ENCODE results near the gene QRICH1. TPM values are rescaled to one million over a fixed set of nuclear protein-coding genes. Genes with fewer than 3 reads are reported as not detected.

QRICH1 gene
- 138 and 152 TPM in 2 replicates for total RNA-seq

GRCh38 chr3:49093853-49094767 is at the start of gene QRICH1:
Gene QRICH1 (minus strand): TSS chr3:49094071. CDS start chr3:49077017, 17,054 bp downstream.
- DNase-seq = peak; percentile 99
- H3K9me3 Mint-ChIP-seq = no peaks in the 10 kb centered on the region
- peaks cover 35% of the 10 kb centered on the region for H3K36me3 Mint-ChIP-seq (ENCODE audit: low read depth)
- intact Hi-C loops (cut with micrococcal nuclease) = loop anchor here (1.0 to 5.0 kb wide), 16 partner anchors 10 to 459 kb away; partner anchors contain the start of genes ARIH2, CCDC71, DAG1 and GPX1
- H3K27me3 Mint-ChIP-seq = no peaks in the 10 kb centered on the region
- H3K27ac Mint-ChIP-seq = peak within 1 kb of the TSS; percentile 97
- H3K4me1 Mint-ChIP-seq = peaks cover 17% of the 10 kb centered on the region
- H3K4me3 Mint-ChIP-seq = peak within 1 kb of the TSS; percentile 96

- Mint-ChIP-seq H3K36me3 (ENCODE audit: low read depth) (no peaks in the 10 kb centered on the region), H3K9me3 (no peaks in the 10 kb centered on the region), H3K27ac (no peak overlapping the region), H3K27me3 (peaks cover 2% of the 10 kb centered on the region), H3K4me1 (peaks cover 5% of the 10 kb centered on the region), H3K4me3 (no peak overlapping the region)
- no peak for DNase-seq
- intact Hi-C loops (cut with micrococcal nuclease) = no loop called here
Measured at GRCh38 chr3:49140080-49140479, 46.2 kb upstream of the QRICH1 start.

GRCh38 chr3:49135499-49135898 is 41.6 kb upstream of the QRICH1 start:
- Mint-ChIP-seq H3K27me3 (peaks cover 2% of the 10 kb centered on the region), H3K27ac (no peak overlapping the region), H3K4me1 (peaks cover 4% of the 10 kb centered on the region), H3K9me3 (no peaks in the 10 kb centered on the region), H3K4me3 (no peak overlapping the region), H3K36me3 (ENCODE audit: low read depth) (no peaks in the 10 kb centered on the region)
- no peak for DNase-seq
- intact Hi-C loops (cut with micrococcal nuclease) = no loop called here

GRCh38 chr3:49134471-49135265 is 40.8 kb upstream of the QRICH1 start:
- Mint-ChIP-seq H3K36me3 (ENCODE audit: low read depth) (no peaks in the 10 kb centered on the region), H3K27me3 (peaks cover 2% of the 10 kb centered on the region)

GRCh38 chr3:49133226-49133951 is 39.5 kb upstream of the QRICH1 start:
- H3K9me3 Mint-ChIP-seq = no peaks in the 10 kb centered on the region

More at GRCh38 chr3:49134471-49135265, 40.8 kb upstream of the QRICH1 start:
- Mint-ChIP-seq H3K9me3 (no peaks in the 10 kb centered on the region), H3K27ac (no peak overlapping the region), H3K4me1 (peaks cover 3% of the 10 kb centered on the region), H3K4me3 (no peak overlapping the region)
- intact Hi-C loops (cut with micrococcal nuclease) = no loop called here
- DNase-seq = no peak

GRCh38 chr3:49132437-49133225 is 38.8 kb upstream of the QRICH1 start, which contains the start of gene LAMB2:
Gene LAMB2 (minus strand): TSS chr3:49133050. CDS start chr3:49132867, 183 bp downstream.
- Mint-ChIP-seq H3K27me3 (peaks cover 2% of the 10 kb centered on the region), H3K27ac (no peak within 1 kb of the TSS)
- intact Hi-C loops (cut with micrococcal nuclease) = no loop called here

More at GRCh38 chr3:49133226-49133951, 39.5 kb upstream of the QRICH1 start:
- peaks cover 3% of the 10 kb centered on the region for H3K4me1 Mint-ChIP-seq
- H3K27ac Mint-ChIP-seq = no peak overlapping the region
- no peak overlapping the region for H3K4me3 Mint-ChIP-seq
- intact Hi-C loops (cut with micrococcal nuclease) = no loop called here
- H3K36me3 Mint-ChIP-seq (ENCODE audit: low read depth) = no peaks in the 10 kb centered on the region
- peaks cover 2% of the 10 kb centered on the region for H3K27me3 Mint-ChIP-seq
- no peak for DNase-seq

GRCh38 chr3:49132073-49132436 is 38.2 kb upstream of the QRICH1 start:
- intact Hi-C loops (cut with micrococcal nuclease) = no loop called here
- H3K27ac Mint-ChIP-seq = no peak overlapping the region
- H3K4me1 Mint-ChIP-seq = peaks cover 3% of the 10 kb centered on the region
- H3K4me3 Mint-ChIP-seq = no peak overlapping the region
- no peak for DNase-seq
- H3K27me3 Mint-ChIP-seq = no peaks in the 10 kb centered on the region
- H3K9me3 Mint-ChIP-seq = no peaks in the 10 kb centered on the region
- no peaks in the 10 kb centered on the region for H3K36me3 Mint-ChIP-seq (ENCODE audit: low read depth)

More at GRCh38 chr3:49132437-49133225, 38.8 kb upstream of the QRICH1 start, which contains the start of gene LAMB2:
- no peaks in the 10 kb centered on the region for H3K9me3 Mint-ChIP-seq
- H3K4me3 Mint-ChIP-seq = no peak within 1 kb of the TSS
- no peak for DNase-seq
- no peaks in the 10 kb centered on the region for H3K36me3 Mint-ChIP-seq (ENCODE audit: low read depth)
- peaks cover 3% of the 10 kb centered on the region for H3K4me1 Mint-ChIP-seq

- Mint-ChIP-seq H3K4me1 (peaks cover 3% of the 10 kb centered on the region), H3K9me3 (no peaks in the 10 kb centered on the region), H3K27me3 (no peaks in the 10 kb centered on the region), H3K4me3 (no peak overlapping the region), H3K36me3 (ENCODE audit: low read depth) (no peaks in the 10 kb centered on the region), H3K27ac (no peak overlapping the region)
- no peak for DNase-seq
- intact Hi-C loops (cut with micrococcal nuclease) = no loop called here
Measured at GRCh38 chr3:49131576-49131975, 37.7 kb upstream of the QRICH1 start.

- DNase-seq = no peak
- Mint-ChIP-seq H3K9me3 (no peaks in the 10 kb centered on the region), H3K4me3 (no peak overlapping the region), H3K27ac (no peak overlapping the region), H3K36me3 (ENCODE audit: low read depth) (no peaks in the 10 kb centered on the region), H3K4me1 (peaks cover 3% of the 10 kb centered on the region), H3K27me3 (no peaks in the 10 kb centered on the region)
- intact Hi-C loops (cut with micrococcal nuclease) = no loop called here
Measured at GRCh38 chr3:49131040-49131439, 37.2 kb upstream of the QRICH1 start.

- Mint-ChIP-seq H3K27ac (no peak overlapping the region), H3K27me3 (no peaks in the 10 kb centered on the region), H3K36me3 (ENCODE audit: low read depth) (no peaks in the 10 kb centered on the region), H3K4me1 (peaks cover 4% of the 10 kb centered on the region), H3K9me3 (no peaks in the 10 kb centered on the region), H3K4me3 (no peak overlapping the region)
- DNase-seq = no peak
- intact Hi-C loops (cut with micrococcal nuclease) = no loop called here
Measured at GRCh38 chr3:49124991-49125670, 31.3 kb upstream of the QRICH1 start.

GRCh38 chr3:49124203-49124602 is 30.3 kb upstream of the QRICH1 start:
- no peaks in the 10 kb centered on the region for H3K9me3 Mint-ChIP-seq
- H3K36me3 Mint-ChIP-seq (ENCODE audit: low read depth) = no peaks in the 10 kb centered on the region
- H3K27ac Mint-ChIP-seq = no peak overlapping the region
- H3K4me3 Mint-ChIP-seq = no peak overlapping the region
- intact Hi-C loops (cut with micrococcal nuclease) = no loop called here
- DNase-seq = no peak
- peaks cover 8% of the 10 kb centered on the region for H3K4me1 Mint-ChIP-seq
- H3K27me3 Mint-ChIP-seq = no peaks in the 10 kb centered on the region

- peaks cover 9% of the 10 kb centered on the region for H3K4me1 Mint-ChIP-seq
- intact Hi-C loops (cut with micrococcal nuclease) = no loop called here
- DNase-seq = no peak
- peaks cover 3% of the 10 kb centered on the region for H3K36me3 Mint-ChIP-seq (ENCODE audit: low read depth)
- no peaks in the 10 kb centered on the region for H3K9me3 Mint-ChIP-seq
- no peak overlapping the region for H3K27ac Mint-ChIP-seq
- no peaks in the 10 kb centered on the region for H3K27me3 Mint-ChIP-seq
- H3K4me3 Mint-ChIP-seq = no peak overlapping the region
Measured at GRCh38 chr3:49123687-49124086, 29.8 kb upstream of the QRICH1 start.
